ENCODE results near the gene MERTK. TPM values are rescaled to one million over a fixed set of nuclear protein-coding genes. Genes with fewer than 3 reads are reported as not detected.

Gene MERTK
- total and polyA plus RNA-seq, 2 of the 13 experiments (the other 11 are each of a cell fraction or from before 2014, with no cell fraction given): 37.3 to 44.7 TPM

GRCh38 chr2:111985514-111985913, 87.1 kb downstream of the MERTK start:
- no peak overlapping the region for H3K9ac ChIP-seq (ENCODE audit: insufficient read depth, low read depth, low read length)
- H3K4me2 ChIP-seq (ENCODE audit: low read depth, low read length): no peak overlapping the region
- H3K27ac ChIP-seq (ENCODE audit: extremely low read length, insufficient read depth, low read length): no peak overlapping the region
- H3K27me3 ChIP-seq (ENCODE audit: control insufficient read depth in 1 of 2, insufficient read depth in 2 of 2, low read length in 2 of 2): no peaks in the 10 kb centered on the region
- H4K20me1 ChIP-seq (ENCODE audit: insufficient read depth, low read length): no peaks in the 10 kb centered on the region
- peaks cover 28 to 56% of the 10 kb centered on the region in 2 experiments for H3K36me3 ChIP-seq (replicated peaks in 1 of 2; ENCODE audit: control insufficient read depth in 1 of 2, insufficient read depth in 2 of 2, low read length in 2 of 2)
- FAIRE-seq: no peak
- no TSS peak for BruUV-seq (replicated peaks)
- no peak for DNase-seq (ENCODE audit: low spot score)
- WGBS (ENCODE audit: low lambda C conversion rate): 98% methylated on average over 4 of the region's 4 CpGs
- CTCF ChIA-PET (ENCODE audit: low intra/inter-chr PET ratio, low total read pairs): no interaction called here
- peaks cover 48% of the 10 kb centered on the region for H3K4me1 ChIP-seq (ENCODE audit: insufficient read depth, low read length)
- POLR2A ChIA-PET: interaction anchor here (0.8 to 1.9 kb wide), 2 partner anchors 10 to 64 kb away, joined by 3 to 11 read pairs; no protein-coding TSS in a partner anchor
- H3K79me2 ChIP-seq (ENCODE audit: insufficient read depth, low read length): no peaks in the 10 kb centered on the region
- H3K9me3 ChIP-seq (ENCODE audit: low read length): no peaks in the 10 kb centered on the region
- no peak for TF ChIP-seq CBX2 (IDR thresholded peaks at IDR 0.05; ENCODE audit: low read depth, low read length)
- no peak for TF ChIP-seq CBX2 (CRISPR knock-in tag; IDR thresholded peaks at IDR 0.05; ENCODE audit: low read depth)
- no peak for TF ChIP-seq ZNF329 (CRISPR knock-in tag; IDR thresholded peaks at IDR 0.05; ENCODE audit: low read depth)
- TF ChIP-seq MLLT10 (CRISPR knock-in tag; IDR thresholded peaks at IDR 0.05): no peak
- TF ChIP-seq ISX (CRISPR knock-in tag; conservative IDR thresholded peaks at IDR 0.05): no peak
- no peak for TF ChIP-seq ZNF607 (CRISPR knock-in tag; IDR thresholded peaks at IDR 0.05; ENCODE audit: borderline replicate concordance)
- TF ChIP-seq FOXK1 (CRISPR knock-in tag; IDR thresholded peaks at IDR 0.05; ENCODE audit: borderline replicate concordance, low read depth): no peak
- TF ChIP-seq ZNF567 (CRISPR knock-in tag; IDR thresholded peaks at IDR 0.05; ENCODE audit: borderline replicate concordance): no peak
- TF ChIP-seq REXO4 (CRISPR knock-in tag; IDR thresholded peaks at IDR 0.05; ENCODE audit: borderline replicate concordance): no peak
- no peak for TF ChIP-seq ZC3H4 (CRISPR knock-in tag; IDR thresholded peaks at IDR 0.05; ENCODE audit: borderline replicate concordance)
- no peak for TF ChIP-seq MYC (CRISPR knock-in tag; IDR thresholded peaks at IDR 0.05; ENCODE audit: borderline replicate concordance)
- TF ChIP-seq XRCC5 (optimal IDR thresholded peaks at IDR 0.05; ENCODE audit: low read length): no peak
- TF ChIP-seq SIN3A (IDR thresholded peaks at IDR 0.05; ENCODE audit: borderline replicate concordance, low read depth, low read length): no peak
- TF ChIP-seq MXI1 (IDR thresholded peaks at IDR 0.05; ENCODE audit: borderline replicate concordance, low read depth, low read length): no peak
- TF ChIP-seq ZZZ3 (CRISPR knock-in tag; IDR thresholded peaks at IDR 0.05; ENCODE audit: borderline replicate concordance): no peak
- no peak for TF ChIP-seq ETS1 (CRISPR knock-in tag; IDR thresholded peaks at IDR 0.05)
- TF ChIP-seq E2F1 (CRISPR knock-in tag; IDR thresholded peaks at IDR 0.05): no peak
- no peak for TF ChIP-seq ZNF775 (CRISPR knock-in tag; IDR thresholded peaks at IDR 0.05; ENCODE audit: borderline replicate concordance)
- no peak for TF ChIP-seq NCOR1 (IDR thresholded peaks at IDR 0.05; ENCODE audit: borderline replicate concordance, low read length)
- no peak for TF ChIP-seq PLRG1 (conservative IDR thresholded peaks at IDR 0.05)
- no peak overlapping the region for H3K4me3 ChIP-seq (replicated peaks in 1 of 3; ENCODE audit: insufficient read depth in 1 of 3, low read depth in 2 of 3, low read length in 3 of 3)
- ATAC-seq: no peak
- intact Hi-C loops (cut with micrococcal nuclease; ENCODE audit: unreplicated experiment): no loop called here
- in situ Hi-C loops (cut with HindIII; ENCODE audit: extremely low pct_ligation_motif_present, low pct_unique_long_range_greater_than_20kb): no loop called here
- no peak overlapping the region for H2AFZ ChIP-seq (ENCODE audit: low read length)
